HG03457 (cell line): ENCODE measurements around the gene CSNK1G3.
"Not testable (repeated sequence)": the region's sequence is repeated elsewhere in the genome, so short reads cannot be mapped to it uniquely, and the experiment has no call there.

Source experiments
- ATAC-seq: cut with Tn5 transposase; IDR thresholded peaks from one replicate; pipeline ENCODE4 v1.9.1; 2021; ENCODE audit warnings: moderate number of reproducible peaks; ENCODE audit not compliant: unreplicated experiment

CSNK1G3 gene

GRCh38 chr5:123511648-123512605 lies at the start of gene CSNK1G3:
Gene CSNK1G3 (plus strand): TSS chr5:123512177. CDS start chr5:123545664, 33,487 bp downstream.
- peak; percentile 95 for ATAC-seq

- ATAC-seq: not testable (repeated sequence)
Measured at GRCh38 chr5:123466839-123467238, 45.1 kb upstream of the CSNK1G3 start.

- no peak for ATAC-seq
Measured at GRCh38 chr5:123471385-123471784, 40.6 kb upstream of the CSNK1G3 start.

GRCh38 chr5:123472150-123472924 lies 39.6 kb upstream of the CSNK1G3 start:
- no peak for ATAC-seq

GRCh38 chr5:123474228-123474627 lies 37.7 kb upstream of the CSNK1G3 start:
- no peak for ATAC-seq

- ATAC-seq: no peak
Measured at GRCh38 chr5:123476731-123477130, 35.2 kb upstream of the CSNK1G3 start.

- ATAC-seq: no peak
Measured at GRCh38 chr5:123478546-123478945, 33.4 kb upstream of the CSNK1G3 start.

GRCh38 chr5:123482258-123482657 lies 29.7 kb upstream of the CSNK1G3 start:
- ATAC-seq: no peak

- ATAC-seq: no peak
Measured at GRCh38 chr5:123483446-123484077, 28.4 kb upstream of the CSNK1G3 start.

- no peak for ATAC-seq
Measured at GRCh38 chr5:123485275-123485674, 26.7 kb upstream of the CSNK1G3 start.

GRCh38 chr5:123486951-123487655 lies 24.9 kb upstream of the CSNK1G3 start:
- ATAC-seq: no peak

- ATAC-seq: no peak
Measured at GRCh38 chr5:123490974-123491373, 21.0 kb upstream of the CSNK1G3 start.

- ATAC-seq: not testable (repeated sequence)
Measured at GRCh38 chr5:123495211-123495610, 16.8 kb upstream of the CSNK1G3 start.

GRCh38 chr5:123496892-123497291 lies 15.1 kb upstream of the CSNK1G3 start:
- ATAC-seq: no peak

GRCh38 chr5:123500471-123500870 lies 11.5 kb upstream of the CSNK1G3 start:
- no peak for ATAC-seq

- ATAC-seq: no peak
Measured at GRCh38 chr5:123502120-123502519, 9.9 kb upstream of the CSNK1G3 start.

GRCh38 chr5:123503299-123503698 lies 8.7 kb upstream of the CSNK1G3 start:
- no peak for ATAC-seq

GRCh38 chr5:123505633-123506032 lies 6.3 kb upstream of the CSNK1G3 start:
- no peak for ATAC-seq

- ATAC-seq: no peak
Measured at GRCh38 chr5:123508441-123508840, 3.5 kb upstream of the CSNK1G3 start.

- no peak for ATAC-seq
Measured at GRCh38 chr5:123511290-123511647, 708 bp upstream of the CSNK1G3 start.
